GM12875 (cell line): Measurements from ENCODE around the gene TEDC1.

Experiments used
- H3K4me3 ChIP-seq: one replicate; pipeline ENCODE4 v1.5.1; 2011; ENCODE audit warnings: low read depth, low read length, control low read depth
- CTCF ChIP-seq: IDR thresholded peaks from 2 replicates; pipeline ENCODE4 v1.5.1; 2011; ENCODE audit warnings: low read depth, mild to moderate bottlenecking, control low read depth, inconsistent platforms, low read length, moderate library complexity, borderline replicate concordance; ENCODE audit not compliant: insufficient read depth

Gene TEDC1

GRCh38 chr14:105497671-105498429 is 6.8 kb downstream of the TEDC1 start:
- H3K4me3 ChIP-seq, result no peak overlapping the region
- no peak for TF ChIP-seq CTCF

GRCh38 chr14:105498430-105499255 is 7.6 kb downstream of the TEDC1 start:
- TF ChIP-seq CTCF, result no peak
- H3K4me3 ChIP-seq, result no peak overlapping the region

GRCh38 chr14:105499256-105500035 is 8.4 kb downstream of the TEDC1 start:
- no peak for TF ChIP-seq CTCF
- no peak overlapping the region for H3K4me3 ChIP-seq

GRCh38 chr14:105500036-105500725 is 9.1 kb downstream of the TEDC1 start:
- no peak overlapping the region for H3K4me3 ChIP-seq
- no peak for TF ChIP-seq CTCF

GRCh38 chr14:105500726-105501101 is 9.7 kb downstream of the TEDC1 start:
- TF ChIP-seq CTCF, result no peak
- H3K4me3 ChIP-seq, result no peak overlapping the region

- no peak overlapping the region for H3K4me3 ChIP-seq
- TF ChIP-seq CTCF, result no peak
Measured at GRCh38 chr14:105501504-105502291, 10.7 kb downstream of the TEDC1 start.
